GM12878 (cell line): ENCODE results near the gene METAP1D. TPM values are rescaled to one million over a fixed set of nuclear protein-coding genes. Genes with fewer than 3 reads are reported as not detected.

Experiments
- ATAC-seq: fragments of 200-7000 bp; cut with Tn5 transposase; 3 replicates; pipeline ENCODE4 v1.9.1; 2020; ENCODE audit warnings: mild to moderate bottlenecking, moderate library complexity
- BruUV-seq: library from RNA; stranded (reverse); fragments of 400-500 nt; replicated peaks from 2 replicates; lab custom pipeline; 2021; lab: Mats Ljungman, UMichigan
- CTCF ChIA-PET: fragments of 300-600 bp; sonication (Branson Sonifier 250); formaldehyde crosslinking; extraction: SDS; loops from one replicate; lab custom pipeline; 2021; ENCODE audit warnings: inconsistent platforms; lab: Yijun Ruan, JAX
- POLR2A ChIA-PET: fragments of 350-600 bp; formaldehyde crosslinking; extraction: SDS; loops from one replicate; lab custom pipeline; 2021; ENCODE audit warnings: inconsistent platforms; lab: Charles Lee
- RAD21 ChIA-PET: fragments of 300-600 bp; sonication (Branson Sonifier 250); formaldehyde crosslinking; loops from one replicate; lab custom pipeline; 2023; ENCODE audit warnings: antibody characterized with exemption; ENCODE audit not compliant: unreplicated experiment; lab: Charles Lee
- SMC1A ChIA-PET: fragments of 300-600 bp; sonication (Branson Sonifier 250); formaldehyde crosslinking; loops from one replicate; lab custom pipeline; 2023; ENCODE audit not compliant: unreplicated experiment, uncharacterized antibody; lab: Charles Lee
- DNase-seq: peaks from one replicate; pipeline ENCODE4 v3.0.0-alpha.2; 2011; ENCODE audit warnings: low read depth, low spot score
- FAIRE-seq: peaks from 3 replicates; lab custom pipeline; 2011; peaks lifted over from hg19 to GRCh38; lab: Jason Lieb, UNC
- H2AFZ ChIP-seq: 2 replicates; pipeline ENCODE4 v1.6.0; 2011; ENCODE audit warnings: low read depth, low read length, control low read depth; ENCODE audit not compliant: control insufficient read depth
- H3K27ac ChIP-seq: 2 replicates; pipeline ENCODE4 v1.5.1; 2011; ENCODE audit warnings: control low read depth; ENCODE audit not compliant: control insufficient read depth, insufficient read depth
- H3K27me3 ChIP-seq, 2 experiments: replicated peaks in 1 of 2; 2 replicates each; pipeline versions ENCODE4 v1.6.0 to v1.6.1; 2011; ENCODE audit warnings: low read length in 1 of 2; ENCODE audit not compliant: control insufficient read depth in 2 of 2, insufficient read depth in 2 of 2
- H3K36me3 ChIP-seq, 2 experiments: 2 replicates each; pipeline ENCODE4 v1.5.1; 2011; ENCODE audit warnings: low read length in 1 of 2; ENCODE audit not compliant: control insufficient read depth in 2 of 2, insufficient read depth in 2 of 2
- H3K4me1 ChIP-seq: 2 replicates; pipeline ENCODE4 v1.6.1; 2011; ENCODE audit warnings: mild to moderate bottlenecking, low read length, moderate library complexity, mixed read lengths; ENCODE audit not compliant: control insufficient read depth, insufficient read depth
- H3K4me2 ChIP-seq: 2 replicates; pipeline ENCODE4 v1.6.0; 2011; ENCODE audit warnings: control low read depth; ENCODE audit not compliant: control insufficient read depth, insufficient read depth
- H3K4me3 ChIP-seq: fragments of 200-600 bp; sonication (generic); 2 replicates; pipeline ENCODE4 v1.5.1; 2016
- H3K79me2 ChIP-seq: 2 replicates; pipeline ENCODE4 v1.6.0; 2011; ENCODE audit warnings: low read length; ENCODE audit not compliant: control insufficient read depth, insufficient read depth
- H3K9ac ChIP-seq: 2 replicates; pipeline ENCODE4 v1.8.0; 2011; ENCODE audit warnings: low read length, control low read depth, mixed read lengths; ENCODE audit not compliant: control insufficient read depth, insufficient read depth
- H3K9me3 ChIP-seq: replicated peaks from 3 replicates; pipeline ENCODE4 v1.5.1; 2011; ENCODE audit warnings: mild to moderate bottlenecking, low read length; ENCODE audit not compliant: control insufficient read depth, insufficient read depth
- H4K20me1 ChIP-seq: 2 replicates; pipeline ENCODE4 v1.6.0; 2011; ENCODE audit not compliant: control insufficient read depth, insufficient read depth
- CBX3 ChIP-seq: fragments of 200-600 bp; sonication (generic); IDR thresholded peaks from 2 replicates; pipeline ENCODE4 v1.6.1; 2016; ENCODE audit warnings: low read depth, borderline replicate concordance
- CHD2 ChIP-seq: IDR thresholded peaks from 2 replicates; pipeline ENCODE4 v1.6.1; 2011; ENCODE audit warnings: low read depth, low read length, improper control_type of control experiment, borderline replicate concordance
- IRF4 ChIP-seq: IDR thresholded peaks from 2 replicates; pipeline ENCODE4 v1.6.1; 2011; ENCODE audit warnings: low read depth, low read length
- SPI1 ChIP-seq: IDR thresholded peaks from 2 replicates; pipeline ENCODE4 v1.6.1; 2011; ENCODE audit warnings: low read depth, mild to moderate bottlenecking, low read length, moderate library complexity, borderline replicate concordance; ENCODE audit not compliant: insufficient read depth
- ZBED1 ChIP-seq: IDR thresholded peaks from 2 replicates; pipeline ENCODE4 v1.6.1; 2016; ENCODE audit warnings: borderline replicate concordance
- WGBS: methylation state at CpG from one replicate; pipeline ENCODE4 v1.1.6; 2016; ENCODE audit warnings: low lambda C conversion rate; ENCODE audit not compliant: insufficient replicate concordance, insufficient coverage; ENCODE audit errors: missing lambda C conversion rate; 5-methylcytosine and 5-hydroxymethylcytosine counted together
- in situ Hi-C: fragments of 300-500 bp; cut with MboI; formaldehyde crosslinking; loops from 9 replicates; pipeline ENCODE4 v1.14.3; 2018; ENCODE audit warnings: mixed read lengths
- intact Hi-C: fragments of 100-400 bp; cut with micrococcal nuclease; formaldehyde crosslinking; loops from one replicate; pipeline ENCODE4 v1.14.2; 2022; ENCODE audit not compliant: unreplicated experiment
- polyA plus RNA-seq, 11 experiments: library from polyadenylated mRNA; depleted of rRNA in 4 of 11; unstranded in 6 of 11; stranded (reverse) in 5 of 11; fragments of >200 nt; fragmentation: Nextera tagmentation in 4 of 11; fragmentation: Illumina TruSeq in 1 of 11; extraction: Ambion mirVana in 4 of 11; extraction: Trizol in 1 of 11; gene quantifications; 1 replicate in 1 of 11; 2 replicates in 10 of 11; pipeline versions ENCODE4 v1.2.1 to v1.2.3, GENCODE V29; 2011 to 2016; ENCODE audit warnings: inconsistent platforms in 2 of 11, missing spikeins in 2 of 11, low read depth in 1 of 11
- total RNA-seq, 4 experiments: library from RNA; depleted of rRNA in 3 of 4; stranded (reverse); fragments of >200 nt in 3 of 4; fragmentation: Illumina TruSeq in 1 of 4; extraction: Trizol in 1 of 4; gene quantifications; 2 replicates each; pipeline versions ENCODE4 v1.2.1 to v1.2.3, GENCODE V29; 2013 to 2021

METAP1D gene
- total and polyA plus RNA-seq, 10 of the 15 experiments (the other 5 are each of a cell fraction or from before 2014, with no cell fraction given), result 4.5 to 12.1 (median 7.8) TPM

DNA sequence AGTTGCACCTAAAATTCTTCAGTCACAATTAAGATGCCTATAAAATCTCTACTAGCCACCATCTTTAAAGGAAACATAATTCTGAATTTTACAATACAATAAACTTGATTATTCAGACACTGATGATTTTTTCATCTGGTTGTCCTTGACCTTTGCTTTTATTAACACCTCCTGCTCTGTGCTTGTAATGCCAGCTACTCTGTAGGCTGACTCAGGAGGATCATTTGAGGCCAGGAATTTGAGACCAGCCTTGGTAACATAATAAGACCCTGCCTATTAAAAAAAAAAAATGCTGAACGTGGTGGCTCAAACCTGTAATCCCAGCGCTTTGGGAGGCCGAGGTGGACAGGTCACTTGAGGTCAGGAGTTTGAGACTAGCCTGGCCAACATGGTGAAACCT, 39.2 kb upstream of the METAP1D start:
- SMC1A ChIA-PET, result no interaction called here
- in situ Hi-C loops, result no loop called here
- Histone ChIP-seq H3K4me2 (no peak overlapping the region), H3K9ac (no peak overlapping the region), H3K79me2 (no peaks in the 10 kb centered on the region), H3K4me1 (no peaks in the 10 kb centered on the region), H2AFZ (no peak overlapping the region), H3K4me3 (no peak overlapping the region), H4K20me1 (no peaks in the 10 kb centered on the region), H3K27me3 (no peaks in the 10 kb centered on the region), H3K36me3 (peaks cover 3 to 5% of the 10 kb centered on the region in 2 experiments; a peak in 2 of 4 replicates), H3K27ac (no peak overlapping the region), H3K9me3 (no peaks in the 10 kb centered on the region; the same call in 2 of the 3 replicates)
- RAD21 ChIA-PET, result no interaction called here
- no TSS peak for BruUV-seq
- CTCF ChIA-PET, result interaction anchor here (1.1 to 1.2 kb wide), 2 partner anchors 9 to 257 kb away, joined by 3 read pairs; no protein-coding TSS in a partner anchor
- POLR2A ChIA-PET, result no interaction called here
- intact Hi-C loops, result no loop called here
- ATAC-seq, result no peak
- DNase-seq, result no peak
- WGBS, result 92% methylated on average over 3 of the region's 3 CpGs
- no peak for FAIRE-seq
- TF ChIP-seq IRF4 (no peak), CHD2 (no peak)

DNA sequence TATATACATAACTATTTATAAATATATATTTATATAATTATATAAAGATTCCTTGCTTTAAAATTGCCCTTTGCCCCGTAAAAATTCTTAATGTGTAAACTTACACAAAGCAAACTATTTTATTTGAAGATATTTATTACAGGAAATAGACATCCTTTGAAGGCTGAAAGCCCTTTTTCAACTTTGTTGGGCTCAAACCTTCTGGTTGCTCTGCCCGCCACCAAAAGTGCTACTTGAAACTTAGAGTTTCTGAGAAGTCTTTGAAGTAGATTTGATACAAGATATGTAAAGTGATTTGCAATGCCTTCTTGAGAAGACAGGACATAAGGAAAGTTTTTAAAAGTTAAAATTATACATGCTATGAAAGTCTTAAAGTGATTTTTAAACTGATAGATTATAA, 36.6 kb upstream of the METAP1D start:
- no peak for ATAC-seq
- Histone ChIP-seq H3K27ac (no peak overlapping the region), H3K36me3 (peaks cover 2 to 3% of the 10 kb centered on the region in 2 experiments; a peak in 2 of 4 replicates), H4K20me1 (no peaks in the 10 kb centered on the region), H3K9ac (no peak overlapping the region), H3K27me3 (no peaks in the 10 kb centered on the region), H2AFZ (no peak overlapping the region), H3K4me1 (no peaks in the 10 kb centered on the region), H3K9me3 (no peaks in the 10 kb centered on the region), H3K4me3 (no peak overlapping the region), H3K4me2 (no peak overlapping the region), H3K79me2 (no peaks in the 10 kb centered on the region)
- BruUV-seq, result no TSS peak
- no peak for DNase-seq
- POLR2A ChIA-PET, result no interaction called here
- CTCF ChIA-PET, result no interaction called here
- no peak for TF ChIP-seq SPI1
- TF ChIP-seq ZBED1, result no peak
- no peak for TF ChIP-seq CBX3
- FAIRE-seq, result no peak
- in situ Hi-C loops (no loop called here), intact Hi-C loops (no loop called here)
- whole genome bisulfite sequencing, result 96% methylated on average over 2 of the region's 2 CpGs
- RAD21 ChIA-PET, result no interaction called here
- SMC1A ChIA-PET, result interaction anchor here (1.1 kb wide), 1 partner anchor 10 kb away, joined by 3 read pairs; no protein-coding TSS in a partner anchor
